HCT116 (cell line): ENCODE results near the gene DNAH7. TPM values are rescaled to one million over a fixed set of nuclear protein-coding genes. Genes with fewer than 3 reads are reported as not detected.

ENCODE experiments used
- ATAC-seq: fragments of 200-7000 bp; cut with Tn5 transposase; 2 replicates; pipeline ENCODE4 v1.9.1; 2020; ENCODE audit warnings: mild to moderate bottlenecking, moderate library complexity
- BruUV-seq: library from RNA; stranded (reverse); fragments of 400-500 nt; replicated peaks from 2 replicates; lab custom pipeline; 2021; lab: Mats Ljungman, UMichigan
- CTCF ChIA-PET: fragments of 300-600 bp; sonication (Branson Sonifier 250); formaldehyde crosslinking; loops from one replicate; lab custom pipeline; 2021; ENCODE audit warnings: antibody characterized with exemption; lab: Charles Lee
- POLR2A ChIA-PET: fragments of 300-600, 350-600 bp; sonication (Branson Sonifier 250); formaldehyde crosslinking; loops from one replicate; lab custom pipeline; 2021; ENCODE audit warnings: antibody characterized with exemption; lab: Charles Lee
- RAD21 ChIA-PET, 2 experiments: fragments of 300-600 bp; sonication (Branson Sonifier 250); formaldehyde crosslinking; loops; one replicate each; lab custom pipeline; 2023; ENCODE audit warnings: low total read pairs in 2 of 2; ENCODE audit not compliant: uncharacterized antibody in 2 of 2, unreplicated experiment in 2 of 2, low non-redundant PET in 1 of 2; lab: Charles Lee
- DNase-seq: peaks from one replicate; pipeline ENCODE4 v3.0.0-alpha.2; 2010; ENCODE audit warnings: low read depth, low spot score
- H2AFZ ChIP-seq: fragments of 200-600 bp; shearing (Covaris generic), sonication (generic); 2 replicates; pipeline ENCODE4 v1.6.1; 2017; ENCODE audit warnings: low read depth, mixed run types, mixed read lengths, antibody characterized with exemption, low read length; ENCODE audit not compliant: poor library complexity, severe bottlenecking
- H3K27ac ChIP-seq: 2 replicates; pipeline ENCODE4 v1.5.1; 2012; ENCODE audit warnings: low read depth, low read length
- H3K27me3 ChIP-seq: fragments of 200-600 bp; sonication (generic); 2 replicates; pipeline ENCODE4 v1.6.1; 2016; ENCODE audit warnings: mixed run types, low read length, mixed read lengths; ENCODE audit not compliant: insufficient read depth
- H3K36me3 ChIP-seq, 2 experiments: fragments of 200-500 bp in 1 of 2; fragments of 200-600 bp in 1 of 2; sonication (Bioruptor generic) in 1 of 2; sonication (generic) in 1 of 2; 2 replicates each; pipeline versions ENCODE4 v1.5.1 to v1.6.1; 2014 to 2016; ENCODE audit warnings: low read length in 2 of 2, inconsistent platforms in 1 of 2, mixed read lengths in 1 of 2, mixed run types in 1 of 2; ENCODE audit not compliant: insufficient read depth in 2 of 2, control insufficient read depth in 1 of 2
- H3K4me1 ChIP-seq, 2 experiments: fragments of 200-600 bp in 1 of 2; sonication (generic) in 1 of 2; 2 replicates each; pipeline versions ENCODE4 v1.5.1 to v1.6.1; 2012 to 2017; ENCODE audit warnings: low read length in 2 of 2, inconsistent platforms in 1 of 2, mild to moderate bottlenecking in 1 of 2, mixed read lengths in 1 of 2, mixed run types in 1 of 2, moderate library complexity in 1 of 2; ENCODE audit not compliant: insufficient read depth in 2 of 2, control insufficient read depth in 1 of 2
- H3K4me2 ChIP-seq: fragments of 200-600 bp; sonication (generic); 2 replicates; pipeline ENCODE4 v1.6.1; 2017; ENCODE audit warnings: mixed run types, low read length, mixed read lengths
- H3K4me3 ChIP-seq, 2 experiments: fragments of 200-600 bp in 1 of 2; sonication (generic) in 1 of 2; replicated peaks in 1 of 2; 2 replicates each; pipeline ENCODE4 v1.5.1; 2011 to 2016; ENCODE audit warnings: low read length in 2 of 2, control low read depth in 1 of 2, low read depth in 1 of 2, mild to moderate bottlenecking in 1 of 2, mixed read lengths in 1 of 2, mixed run types in 1 of 2
- H3K79me2 ChIP-seq: fragments of 200-600 bp; sonication (generic); 2 replicates; pipeline ENCODE4 v1.6.1; 2017; ENCODE audit warnings: mild to moderate bottlenecking, mixed run types, low read length, moderate library complexity, mixed read lengths; ENCODE audit not compliant: insufficient read depth
- H3K9ac ChIP-seq: fragments of 200-600 bp; sonication (generic); 2 replicates; pipeline ENCODE4 v1.6.1; 2016; ENCODE audit warnings: low read length, mixed read lengths
- H3K9me2 ChIP-seq: fragments of 200-600 bp; sonication (generic), shearing (Covaris generic); 2 replicates; pipeline ENCODE4 v1.6.1; 2017; ENCODE audit warnings: mixed run types, mild to moderate bottlenecking, moderate library complexity; ENCODE audit not compliant: insufficient read depth
- H3K9me3 ChIP-seq, 2 experiments: fragments of 200-500 bp in 1 of 2; fragments of 200-600 bp in 1 of 2; sonication (Bioruptor generic) in 1 of 2; sonication (generic) in 1 of 2; 2 replicates each; pipeline ENCODE4 v1.6.1; 2014 to 2017; ENCODE audit warnings: low read length in 2 of 2, mixed read lengths in 2 of 2, inconsistent platforms in 1 of 2, low read depth in 1 of 2, mild to moderate bottlenecking in 1 of 2, mixed run types in 1 of 2, moderate library complexity in 1 of 2; ENCODE audit not compliant: control insufficient read depth in 1 of 2, insufficient read depth in 1 of 2
- H4K20me1 ChIP-seq: fragments of 200-600 bp; sonication (generic), shearing (Covaris generic); 2 replicates; pipeline ENCODE4 v1.6.1; 2017; ENCODE audit warnings: mixed run types, mild to moderate bottlenecking, moderate library complexity; ENCODE audit not compliant: insufficient read depth
- CEBPB ChIP-seq: IDR thresholded peaks from 2 replicates; pipeline ENCODE4 v1.6.1; 2012; ENCODE audit warnings: low read depth
- EZH2 ChIP-seq: fragments of 200-600 bp; sonication (generic); IDR thresholded peaks from 2 replicates; pipeline ENCODE4 v1.6.1; 2017; ENCODE audit warnings: antibody characterized with exemption, mixed run types
- EZH2phosphoT487 ChIP-seq: fragments of 200-600 bp; IDR thresholded peaks from 2 replicates; pipeline ENCODE4 v1.6.1; 2018; ENCODE audit warnings: antibody characterized with exemption, borderline replicate concordance
- FOSL1 ChIP-seq: IDR thresholded peaks from 2 replicates; pipeline ENCODE4 v1.6.1; 2012; ENCODE audit warnings: low read depth
- SP1 ChIP-seq: IDR thresholded peaks from 2 replicates; pipeline ENCODE4 v1.6.1; 2012; ENCODE audit warnings: low read depth
- SRF ChIP-seq: IDR thresholded peaks from 2 replicates; pipeline ENCODE4 v1.6.1; 2012; ENCODE audit warnings: low read depth
- ZNF274 ChIP-seq: fragments of 200-500 bp; sonication (Bioruptor generic); IDR thresholded peaks from 2 replicates; pipeline ENCODE4 v1.6.1; 2014; ENCODE audit warnings: mild to moderate bottlenecking, low read depth, low read length, inconsistent platforms
- intact Hi-C: fragments of 100-400 bp; cut with micrococcal nuclease; formaldehyde crosslinking; loops from 2 replicates; pipeline ENCODE4 v1.10.0; 2022
- total RNA-seq: library from RNA; stranded (reverse); gene quantifications from one replicate; pipeline ENCODE4 v1.2.1, GENCODE V29; 2021; ENCODE audit not compliant: unreplicated experiment
- TF ChIP-seq, protein P1 (sequence below): IDR thresholded peaks from 2 replicates; pipeline ENCODE4 v1.6.1; 2012
- TF ChIP-seq, protein P2 (sequence below), 3 experiments: fragments of 200-600 bp in 1 of 3; sonication (generic) in 1 of 3; IDR thresholded peaks in 2 of 3; conservative IDR thresholded peaks in 1 of 3; 2 replicates each; pipeline ENCODE4 v1.5.1; 2012 to 2017; ENCODE audit warnings: low read depth in 2 of 3, low read length in 2 of 3, antibody characterized with exemption in 1 of 3, borderline replicate concordance in 1 of 3, control low read depth in 1 of 3, mild to moderate bottlenecking in 1 of 3, mixed read lengths in 1 of 3, mixed run types in 1 of 3, moderate library complexity in 1 of 3; ENCODE audit not compliant: insufficient read depth in 1 of 3

The DNAH7 gene
- total RNA-seq, 1 experiment from 2014 or later: not detected

- TF ChIP-seq, protein P1, sequence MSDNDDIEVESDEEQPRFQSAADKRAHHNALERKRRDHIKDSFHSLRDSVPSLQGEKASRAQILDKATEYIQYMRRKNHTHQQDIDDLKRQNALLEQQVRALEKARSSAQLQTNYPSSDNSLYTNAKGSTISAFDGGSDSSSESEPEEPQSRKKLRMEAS: no peak
- no peak for TF ChIP-seq SRF
- no peak for TF ChIP-seq CEBPB
- TF ChIP-seq, protein P2, sequence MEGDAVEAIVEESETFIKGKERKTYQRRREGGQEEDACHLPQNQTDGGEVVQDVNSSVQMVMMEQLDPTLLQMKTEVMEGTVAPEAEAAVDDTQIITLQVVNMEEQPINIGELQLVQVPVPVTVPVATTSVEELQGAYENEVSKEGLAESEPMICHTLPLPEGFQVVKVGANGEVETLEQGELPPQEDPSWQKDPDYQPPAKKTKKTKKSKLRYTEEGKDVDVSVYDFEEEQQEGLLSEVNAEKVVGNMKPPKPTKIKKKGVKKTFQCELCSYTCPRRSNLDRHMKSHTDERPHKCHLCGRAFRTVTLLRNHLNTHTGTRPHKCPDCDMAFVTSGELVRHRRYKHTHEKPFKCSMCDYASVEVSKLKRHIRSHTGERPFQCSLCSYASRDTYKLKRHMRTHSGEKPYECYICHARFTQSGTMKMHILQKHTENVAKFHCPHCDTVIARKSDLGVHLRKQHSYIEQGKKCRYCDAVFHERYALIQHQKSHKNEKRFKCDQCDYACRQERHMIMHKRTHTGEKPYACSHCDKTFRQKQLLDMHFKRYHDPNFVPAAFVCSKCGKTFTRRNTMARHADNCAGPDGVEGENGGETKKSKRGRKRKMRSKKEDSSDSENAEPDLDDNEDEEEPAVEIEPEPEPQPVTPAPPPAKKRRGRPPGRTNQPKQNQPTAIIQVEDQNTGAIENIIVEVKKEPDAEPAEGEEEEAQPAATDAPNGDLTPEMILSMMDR (IDR thresholded peaks at IDR 0.05 in 2 of 3, conservative IDR thresholded peaks at IDR 0.05 in 1 of 3; ENCODE audit: borderline replicate concordance in 1 of 3, insufficient read depth in 1 of 3, low read depth in 2 of 3, low read length in 2 of 3): no peak
- TF ChIP-seq EZH2phosphoT487: no peak
- no peak for TF ChIP-seq EZH2
- no peak for TF ChIP-seq ZNF274
- no peak for TF ChIP-seq SP1
- no peak for TF ChIP-seq FOSL1
- TF ChIP-seq, all 23 proteins: peak for 0
- no TSS peak for BruUV-seq
- Histone ChIP-seq H3K4me1 (no peaks in the 10 kb centered on the region), H3K4me2 (no peak overlapping the region), H3K27ac (no peak overlapping the region), H4K20me1 (no peaks in the 10 kb centered on the region), H3K9me3 (no peaks in the 10 kb centered on the region), H3K4me3 (no peak overlapping the region), H3K36me3 (no peaks in the 10 kb centered on the region), H3K9ac (no peak overlapping the region), H3K9me2 (no peaks in the 10 kb centered on the region), H3K79me2 (no peaks in the 10 kb centered on the region), H2AFZ (no peak overlapping the region), H3K27me3 (no peaks in the 10 kb centered on the region)
- ChIA-PET POLR2A (no interaction called here), CTCF (interaction anchor here (1.0 to 2.6 kb wide), 5 partner anchors 267 to 439 kb away, joined by 4 to 30 read pairs (median 8); no protein-coding TSS in a partner anchor), RAD21 (no interaction called here)
- ATAC-seq (no peak), DNase-seq (no peak)
- intact Hi-C loops: loop anchor here (5.0 kb wide), 1 partner anchor 620 kb away; no protein-coding TSS in a partner anchor
Measured at GRCh38 chr2:195937176-195937575, 131.5 kb downstream of the DNAH7 start.
